Astrocyte of the spinal cord (primary cell): ENCODE results near the gene CHCHD3.
"Not testable (repeated sequence)": the region's sequence is repeated elsewhere in the genome, so short reads cannot be mapped to it uniquely, and the experiment has no call there.

Source experiments
- DNase-seq: peaks from one replicate; pipeline ENCODE4 v3.0.0; 2011; ENCODE audit warnings: low read depth, low spot score
- H3K4me3 ChIP-seq: 2 replicates; pipeline ENCODE4 v1.5.1; 2011; ENCODE audit warnings: low read depth, mild to moderate bottlenecking, low read length, moderate library complexity
- CTCF ChIP-seq: IDR thresholded peaks from 2 replicates; pipeline ENCODE4 v1.5.1; 2012; ENCODE audit warnings: low read depth, mild to moderate bottlenecking, low read length, inconsistent platforms
- in situ Hi-C: cut with HindIII; loops from 2 replicates; pipeline ENCODE4 v1.10.0; 2017; ENCODE audit warnings: low sequenced_read_pairs

Gene CHCHD3

GRCh38 chr7:133040178-133040577 is 41.7 kb downstream of the CHCHD3 start:
- in situ Hi-C loops: no loop called here
- no peak for DNase-seq
- TF ChIP-seq CTCF: no peak
- H3K4me3 ChIP-seq: no peak overlapping the region

GRCh38 chr7:133039614-133040013 is 42.3 kb downstream of the CHCHD3 start:
- no peak for DNase-seq
- no peak overlapping the region for H3K4me3 ChIP-seq
- in situ Hi-C loops: no loop called here
- no peak for TF ChIP-seq CTCF

GRCh38 chr7:133036289-133036688 is 45.6 kb downstream of the CHCHD3 start:
- H3K4me3 ChIP-seq: no peak overlapping the region
- TF ChIP-seq CTCF: no peak
- no peak for DNase-seq
- in situ Hi-C loops: no loop called here

- DNase-seq, H3K4me3 ChIP-seq, in situ Hi-C loops: not testable (repeated sequence)
These were observed 46.6 kb downstream of the CHCHD3 start for GRCh38 chr7:133035240-133035639.

DNA sequence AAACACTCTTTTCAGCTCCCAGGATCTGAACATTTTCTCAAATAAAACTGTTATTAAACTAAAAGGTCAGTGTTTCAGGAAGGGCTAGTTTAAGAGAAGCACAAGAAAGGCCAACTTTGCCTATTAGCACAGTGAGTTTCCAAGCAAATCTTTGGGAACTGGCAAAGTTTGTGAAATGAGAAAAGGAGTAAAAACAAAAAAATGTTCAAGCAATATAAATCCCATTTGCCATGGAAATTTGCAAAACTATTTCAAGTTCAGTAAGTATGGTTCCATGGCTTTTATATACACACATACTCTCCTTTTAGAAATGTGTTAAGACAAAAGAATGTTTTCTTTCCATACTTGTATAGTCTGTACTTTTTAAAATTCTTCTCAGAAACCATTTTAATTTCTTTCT is 51.5 kb downstream of the CHCHD3 start:
- H3K4me3 ChIP-seq: no peak overlapping the region
- in situ Hi-C loops: no loop called here
- no peak for TF ChIP-seq CTCF

DNA sequence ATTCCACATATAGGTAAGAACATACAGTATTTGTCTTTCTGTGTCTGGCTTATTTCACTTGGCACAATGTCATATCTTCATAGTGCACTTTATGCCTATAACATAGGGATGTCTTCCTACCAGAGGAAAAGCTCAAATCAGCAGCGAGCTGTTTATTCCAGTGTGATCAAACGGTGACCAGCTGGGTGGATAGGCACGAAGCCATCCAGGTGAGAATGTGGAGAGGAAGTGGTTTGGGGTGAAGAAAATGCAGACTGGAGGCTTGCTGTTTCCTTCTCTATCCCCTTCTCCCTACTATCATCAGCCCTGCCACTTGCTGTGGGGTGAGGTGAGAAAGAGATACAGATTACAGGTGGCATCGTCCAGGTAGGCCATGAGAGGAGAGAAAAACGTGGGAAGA is 52.4 kb downstream of the CHCHD3 start:
- H3K4me3 ChIP-seq: no peak overlapping the region
- DNase-seq: no peak
- in situ Hi-C loops: no loop called here
- TF ChIP-seq CTCF: no peak

More for the DNA sequence above, 51.5 kb downstream of the CHCHD3 start:
- no peak for DNase-seq

- no peak overlapping the region for H3K4me3 ChIP-seq
- in situ Hi-C loops: no loop called here
- no peak for TF ChIP-seq CTCF
- no peak for DNase-seq
These were observed 54.5 kb downstream of the CHCHD3 start for GRCh38 chr7:133027397-133027796.
